Suppressor macrophage treated with lipopolysaccharide for 1 hour (primary cell): ENCODE data around the gene CA6.
A peak's percentile ranks its signal among the peaks of the same experiment; 100 is the strongest.
"Not testable (repeated sequence)": the region's sequence is repeated elsewhere in the genome, so short reads cannot be mapped to it uniquely, and the experiment has no call there.

Experiments used
- DNase-seq, 3 donors: peaks; one replicate each; pipeline ENCODE4 v3.0.0-alpha.2; 2020 to 2022

The CA6 gene

DNA sequence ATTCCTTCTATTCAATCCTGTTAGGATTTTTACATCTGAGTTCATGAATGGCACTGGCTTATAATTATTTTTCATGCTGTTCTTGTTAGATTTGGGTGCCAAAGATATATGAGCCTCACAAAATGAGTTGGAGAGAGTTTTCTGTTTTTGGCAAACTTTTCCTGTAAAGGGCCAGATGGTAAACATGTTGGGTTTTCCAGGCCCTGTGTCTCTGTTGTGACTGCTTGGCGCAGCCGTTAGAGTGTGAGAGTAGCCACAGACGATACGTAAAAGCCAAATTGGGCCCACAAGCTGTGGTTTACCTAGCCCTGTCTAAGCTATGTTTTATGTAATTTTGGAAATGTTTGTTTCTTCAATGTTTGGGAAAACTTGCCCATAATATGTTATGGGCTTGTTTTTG lies 15.6 kb upstream of the CA6 start:
- no peak for DNase-seq

DNA sequence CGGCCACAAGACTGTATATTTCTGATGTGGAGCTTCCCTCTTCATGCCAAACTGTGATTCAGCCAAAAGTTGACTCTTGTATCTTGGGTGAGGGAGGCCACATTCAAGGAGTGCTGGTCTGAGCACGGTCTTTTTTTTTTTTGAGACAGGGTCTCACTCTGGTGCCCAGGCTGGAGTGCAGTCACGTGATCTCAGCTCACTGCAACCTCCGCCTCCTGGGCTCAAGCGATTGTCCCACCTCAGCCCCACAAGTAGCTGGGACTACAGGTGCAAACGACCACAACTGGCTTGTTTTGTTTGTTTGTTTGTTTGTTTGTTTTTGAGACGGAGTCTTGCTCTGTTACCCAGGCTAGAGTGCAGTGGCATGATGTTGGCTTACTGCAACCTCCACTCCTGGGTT lies 8.6 kb upstream of the CA6 start:
- not testable (repeated sequence) for DNase-seq

DNA sequence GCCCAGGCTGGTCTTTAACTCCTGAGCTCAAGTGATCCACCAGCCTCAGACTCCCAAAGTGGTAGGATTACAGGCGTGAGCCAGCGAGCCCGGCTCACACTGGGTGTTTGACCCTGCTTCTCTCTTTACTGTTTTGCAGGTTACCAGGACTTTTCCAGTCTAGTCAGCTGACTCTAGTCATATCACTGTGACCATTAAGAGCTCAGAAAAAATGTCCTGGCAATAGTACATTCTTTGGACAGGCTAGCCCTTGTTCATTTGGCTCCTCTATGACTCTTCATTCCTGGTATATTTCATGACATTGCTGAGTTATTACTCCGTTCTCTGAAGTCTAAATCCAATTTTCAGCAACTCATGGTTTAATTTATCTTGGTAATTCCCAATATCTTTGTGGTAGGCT lies 8.0 kb upstream of the CA6 start:
- no peak for DNase-seq

DNA sequence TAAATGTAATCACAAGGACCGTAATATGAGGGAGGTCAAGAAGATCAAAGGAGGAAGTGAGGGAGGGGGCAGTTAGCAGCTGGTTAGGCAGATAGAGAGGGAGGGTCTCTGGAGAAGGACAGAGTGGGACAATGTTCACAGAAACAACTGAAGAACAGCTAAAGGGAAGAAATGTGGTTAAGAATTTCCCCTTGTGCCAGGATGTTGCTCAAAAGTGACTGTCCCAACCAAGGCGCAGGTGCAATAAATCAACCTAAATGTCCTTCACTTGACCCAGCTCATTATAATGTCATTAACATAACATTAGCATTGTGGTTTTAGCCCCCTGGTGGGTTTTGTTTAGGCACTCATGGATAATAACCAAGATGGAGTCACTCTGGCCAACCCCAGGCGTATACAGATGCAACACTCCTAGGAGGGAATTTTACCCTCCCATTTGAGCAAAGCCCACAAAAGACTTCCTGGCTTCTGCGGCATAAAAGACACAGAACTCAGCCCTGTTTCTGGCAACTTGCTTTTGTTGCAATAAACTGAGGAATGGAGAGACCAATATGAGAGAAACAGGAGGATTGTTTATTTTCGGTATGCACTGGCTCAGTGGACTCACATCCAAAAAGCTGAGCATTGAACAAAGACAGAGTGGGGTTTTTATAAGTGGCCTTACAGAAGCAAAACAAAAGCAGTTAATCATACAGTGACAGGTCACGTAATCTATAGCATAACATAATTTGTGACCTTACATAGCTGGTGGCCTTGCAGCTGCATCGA lies 7.3 kb upstream of the CA6 start:
- DNase-seq, result no peak

DNA sequence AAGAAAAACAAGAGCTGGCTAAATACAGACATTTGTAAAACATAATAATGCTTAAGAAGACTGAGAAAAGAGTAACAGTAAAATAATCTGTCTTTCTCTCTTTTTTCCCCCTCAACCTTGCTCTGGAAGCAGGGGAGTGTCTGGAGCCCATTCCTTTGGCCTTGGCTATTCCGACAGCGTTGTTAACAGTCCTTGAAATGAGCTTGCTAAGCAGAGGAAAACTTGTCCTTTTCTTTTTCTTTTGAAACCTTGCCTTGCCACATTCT lies 6.7 kb upstream of the CA6 start:
- no peak for DNase-seq

DNA sequence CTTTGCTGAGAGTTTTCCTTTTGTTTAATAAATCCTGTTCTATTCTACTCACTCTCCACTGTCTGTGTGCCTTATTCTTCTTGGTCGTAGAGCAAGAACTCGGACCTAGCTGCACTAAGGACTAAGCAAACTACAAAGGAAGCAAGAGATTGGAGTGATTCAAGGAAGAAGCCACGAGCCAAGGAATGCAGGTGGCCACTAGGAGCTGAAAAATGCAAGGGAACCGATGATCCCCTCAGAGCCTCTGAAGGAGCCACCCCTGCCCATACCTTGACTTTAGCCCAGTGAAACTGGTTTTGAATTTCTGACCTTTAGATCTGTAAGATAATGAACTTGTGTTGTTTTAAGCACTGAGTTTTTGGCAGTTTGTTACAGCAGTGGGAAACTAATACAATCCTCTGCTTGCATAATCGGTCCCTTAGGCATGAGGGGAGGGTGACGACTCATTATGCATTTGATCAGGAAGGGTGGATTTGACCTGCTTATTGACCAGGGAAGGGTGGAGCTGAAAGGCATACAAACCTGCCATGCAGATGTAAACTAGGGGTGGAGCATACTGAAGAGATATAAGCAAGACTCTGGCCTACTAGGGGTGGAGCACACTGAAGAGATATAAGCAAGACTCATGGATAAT lies 6.2 kb upstream of the CA6 start:
- DNase-seq, result peak in 1 of 3 donors; percentile 36

DNA sequence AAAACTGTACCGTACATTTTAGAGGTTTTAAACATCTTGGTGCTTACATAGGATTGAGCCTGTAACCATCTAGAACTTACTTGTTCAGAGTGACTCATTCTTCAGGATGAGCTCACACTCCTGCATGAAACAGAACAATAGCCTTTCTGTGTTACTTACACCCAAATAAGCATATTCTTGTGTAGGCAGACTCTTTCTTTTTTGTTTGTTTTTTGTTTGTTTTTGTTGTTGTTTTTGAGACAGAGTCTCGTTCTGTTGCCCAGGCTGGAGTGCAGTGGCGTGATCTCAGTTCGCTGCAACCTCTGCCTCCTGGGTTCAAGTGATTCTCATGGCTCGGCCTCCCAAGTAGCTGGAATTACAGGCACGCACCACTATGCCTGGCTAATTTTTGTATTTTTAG lies 3.8 kb upstream of the CA6 start:
- peak; percentile 30 to 59 (median 54) for DNase-seq

DNA sequence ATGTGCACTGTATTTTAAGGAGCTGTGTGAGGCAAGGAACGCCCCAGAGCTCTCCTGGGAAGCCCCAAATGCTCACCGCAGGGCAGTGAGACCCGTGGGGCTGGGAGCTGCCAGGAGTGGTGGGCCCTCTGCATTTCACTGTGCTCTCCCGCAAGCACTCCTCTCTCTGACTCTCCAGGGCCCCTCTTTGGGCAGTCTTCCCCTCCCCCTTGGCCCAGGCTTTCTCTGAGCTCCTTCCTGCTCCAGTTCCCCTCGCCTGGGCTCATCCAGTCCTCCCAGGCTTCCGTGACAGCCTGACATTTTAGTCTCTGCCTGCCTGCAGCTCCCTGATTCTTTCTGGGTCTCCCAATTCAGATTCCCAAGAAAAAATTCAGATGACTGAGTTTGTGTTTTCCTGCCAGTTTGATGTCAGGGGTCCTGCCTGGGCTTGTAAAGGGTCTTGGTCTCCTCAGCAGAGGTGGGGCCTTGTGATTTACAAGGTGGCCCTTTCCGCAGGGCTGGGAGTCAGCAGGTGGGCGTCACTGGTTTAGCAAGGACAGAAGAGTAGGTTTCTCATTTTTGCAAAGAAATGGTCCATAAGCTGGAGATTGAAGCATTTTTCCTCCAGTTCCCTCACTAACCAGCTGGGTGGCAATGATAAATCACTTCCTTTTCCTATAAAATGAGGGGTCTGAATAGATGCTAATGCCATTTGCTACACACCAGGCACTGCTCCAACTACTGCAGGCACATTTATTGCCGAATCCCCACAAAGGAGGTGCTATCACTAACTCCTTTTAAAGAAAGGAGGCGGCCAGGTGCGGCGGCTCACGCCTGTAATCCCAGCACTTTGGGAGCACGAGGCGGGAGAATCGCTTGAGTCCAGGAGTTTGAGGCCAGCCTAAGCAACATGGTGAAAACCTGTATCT lies 1.9 kb upstream of the CA6 start:
- DNase-seq, result peak in 1 of 3 donors; percentile 48

DNA sequence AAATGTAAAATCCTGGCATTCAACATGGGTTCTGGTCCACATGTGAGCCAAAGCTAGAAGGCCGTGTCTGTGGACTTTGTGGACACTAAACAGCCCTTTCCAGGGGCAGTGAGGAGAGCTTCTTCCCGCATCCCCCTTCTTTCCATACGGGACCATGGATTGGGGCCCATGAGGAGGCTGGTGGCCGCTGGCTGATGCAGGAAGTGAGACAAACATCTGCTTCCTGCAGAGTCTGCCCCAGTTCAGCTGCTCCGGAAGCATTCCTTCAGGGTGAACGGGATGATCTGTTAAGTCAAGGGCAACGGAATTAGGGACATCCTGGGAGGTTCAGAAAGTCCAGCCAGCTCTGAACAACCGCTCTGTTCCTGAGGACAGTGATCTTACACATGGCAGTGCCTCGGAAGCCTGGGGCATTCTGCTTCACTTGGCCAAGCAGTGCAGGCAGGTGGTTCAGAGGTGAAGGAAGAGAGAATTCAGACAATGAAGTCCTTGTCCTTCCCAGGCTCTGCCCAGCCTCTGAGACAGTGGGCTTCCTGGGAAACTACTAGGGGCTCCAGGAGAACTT lies 1.5 kb downstream of the CA6 start:
- peak in 1 of 3 donors; percentile 14 for DNase-seq

DNA sequence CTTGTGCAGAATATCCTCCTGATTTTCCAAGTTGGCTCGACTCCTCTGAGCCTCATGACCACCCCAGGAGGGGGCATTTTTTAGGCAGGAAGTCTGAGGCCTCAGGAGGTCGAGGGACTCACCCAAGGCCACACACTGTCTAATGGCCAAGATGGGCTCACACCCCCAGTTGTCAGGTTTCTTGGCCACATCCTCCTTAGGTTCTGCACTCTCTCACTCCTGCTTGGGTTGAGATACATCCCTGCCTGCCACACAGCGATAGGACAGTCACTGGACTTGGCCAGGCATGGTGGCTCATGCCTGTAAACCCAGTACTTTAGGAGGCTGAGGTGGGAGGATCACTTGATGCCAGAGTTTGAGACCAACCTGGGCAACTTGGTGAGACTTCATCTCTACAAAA lies 4.6 kb downstream of the CA6 start:
- no peak for DNase-seq

DNA sequence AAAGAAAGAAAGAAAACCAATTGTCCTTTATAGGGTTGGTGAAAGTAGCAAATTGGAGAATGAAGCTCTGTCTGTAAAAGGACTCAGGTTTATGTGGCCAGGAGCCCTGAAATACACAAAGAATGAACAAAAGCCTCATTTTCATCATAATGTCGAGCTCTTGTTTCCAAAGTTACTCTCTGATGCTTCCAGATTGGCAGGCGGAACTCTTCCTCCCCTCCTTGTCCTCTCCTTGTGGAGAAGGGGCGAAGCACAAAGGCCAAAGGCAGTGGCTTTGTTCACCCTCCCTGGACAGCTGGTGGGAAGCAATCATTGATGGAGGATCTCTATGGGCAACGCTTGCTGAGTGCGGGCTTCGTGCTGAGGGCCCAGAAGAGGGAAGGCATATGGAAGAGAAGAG lies 5.6 kb downstream of the CA6 start:
- no peak for DNase-seq

DNA sequence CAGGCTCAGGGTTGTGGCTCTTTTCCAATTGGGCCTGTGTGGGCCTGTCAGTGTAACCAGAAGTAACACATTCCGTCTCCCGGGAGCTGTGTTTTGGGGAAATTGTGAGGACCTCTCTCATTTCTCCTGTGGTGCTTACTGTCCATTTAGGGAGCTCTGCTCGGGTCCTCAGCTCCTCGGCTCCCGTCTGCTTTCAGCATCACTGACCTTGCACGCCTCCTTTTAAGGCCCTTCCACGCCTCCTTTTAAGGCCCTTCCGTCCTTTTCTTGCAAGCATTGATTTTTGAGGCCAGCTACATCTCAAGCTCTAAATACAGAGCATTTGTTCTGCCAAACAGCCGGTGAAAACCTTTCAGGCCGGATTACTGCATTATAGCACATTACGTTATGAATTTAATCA lies 9.7 kb downstream of the CA6 start:
- no peak for DNase-seq

DNA sequence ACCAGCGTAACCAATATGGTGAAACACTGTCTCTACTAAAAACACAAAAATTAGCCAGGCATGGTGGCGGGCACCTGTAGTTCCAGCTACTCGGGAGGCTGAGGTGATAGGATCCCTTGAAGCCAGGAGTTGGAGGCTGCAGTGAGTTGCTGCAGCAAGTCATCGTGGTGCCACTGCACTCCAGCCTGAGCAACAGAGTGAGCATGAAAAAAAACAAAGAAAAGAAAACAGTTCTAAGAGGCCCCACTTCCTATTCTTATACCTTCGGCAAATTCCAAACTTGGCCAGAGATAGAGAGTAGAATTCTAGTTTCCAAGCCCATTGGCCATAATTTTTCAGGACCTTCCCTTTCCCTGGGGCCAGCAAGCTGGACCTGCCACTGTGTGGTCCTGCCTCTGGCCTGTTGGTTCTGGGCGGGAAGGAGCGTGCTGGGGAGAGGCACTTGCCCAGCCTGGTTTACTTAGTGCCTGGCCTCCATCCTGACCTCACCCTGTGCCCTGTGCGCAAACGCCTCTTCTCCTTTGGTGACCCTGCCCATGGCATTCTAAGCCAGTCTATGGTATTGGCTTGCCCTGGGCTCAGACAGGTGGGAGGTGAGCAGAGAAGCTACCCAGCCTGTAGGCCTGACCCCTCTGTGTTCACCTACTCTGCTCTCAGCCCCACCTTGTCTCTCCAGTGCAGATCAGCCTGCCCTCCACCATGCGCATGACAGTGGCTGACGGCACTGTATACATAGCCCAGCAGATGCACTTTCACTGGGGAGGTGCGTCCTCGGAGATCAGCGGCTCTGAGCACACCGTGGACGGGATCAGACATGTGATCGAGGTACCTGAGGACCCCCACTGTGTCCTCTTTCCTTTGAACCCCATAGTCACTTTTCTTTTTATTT lies 11.0 kb downstream of the CA6 start:
- DNase-seq, result no peak

DNA sequence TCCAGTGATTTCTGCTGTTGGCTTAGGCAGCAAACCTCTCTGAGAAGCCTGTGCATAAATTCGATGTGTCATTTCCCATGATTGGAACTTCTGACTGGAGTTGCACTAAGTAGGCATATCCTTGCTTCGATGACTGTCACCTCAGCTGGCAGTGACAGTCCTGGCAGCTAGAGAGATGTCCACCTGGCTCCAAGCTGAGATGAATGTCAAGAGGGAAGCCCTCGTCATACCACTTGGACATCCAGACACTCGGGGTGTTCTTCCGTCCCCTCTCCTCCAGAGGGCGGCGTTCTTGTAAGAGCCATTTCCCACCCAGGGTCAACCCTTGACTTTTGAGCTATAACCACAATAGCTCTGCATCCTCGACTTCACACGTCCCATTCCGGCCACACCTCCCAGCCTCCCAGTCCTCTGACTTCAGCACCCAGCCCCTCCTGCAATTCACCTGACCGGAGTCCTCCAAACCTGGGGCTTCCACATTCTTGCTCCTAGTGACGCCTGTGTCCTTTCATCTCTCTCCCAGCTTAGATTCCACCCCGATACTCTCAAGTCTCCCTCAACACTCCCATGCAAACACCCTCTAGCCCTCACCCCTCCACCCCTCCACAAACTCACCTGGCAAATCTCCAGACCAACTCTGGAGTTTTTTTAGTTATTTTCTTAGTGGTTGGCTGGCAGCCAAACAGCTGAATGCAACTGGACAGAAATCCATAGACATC lies 17.3 kb downstream of the CA6 start:
- peak; percentile 62 to 78 (median 73) for DNase-seq

DNA sequence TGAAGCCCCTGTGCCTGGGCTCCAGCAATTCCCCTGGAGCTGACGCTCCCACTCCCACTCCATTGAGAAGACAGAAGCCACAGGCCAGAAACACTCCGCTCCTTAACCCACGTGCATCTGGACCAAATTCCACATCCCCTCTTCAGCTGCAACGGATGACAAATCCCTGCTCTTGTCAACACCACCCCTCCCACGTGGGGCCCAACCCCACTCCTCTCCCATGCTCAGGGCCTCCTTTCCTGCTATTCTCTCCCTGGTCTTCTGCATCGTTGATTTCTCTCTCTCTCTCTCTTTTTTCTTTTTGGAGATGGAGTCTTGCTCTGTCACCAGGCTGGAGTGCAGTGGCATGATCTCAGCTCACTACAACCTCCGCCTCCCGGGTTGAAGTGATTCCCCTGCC lies 18.3 kb downstream of the CA6 start:
- no peak for DNase-seq

DNA sequence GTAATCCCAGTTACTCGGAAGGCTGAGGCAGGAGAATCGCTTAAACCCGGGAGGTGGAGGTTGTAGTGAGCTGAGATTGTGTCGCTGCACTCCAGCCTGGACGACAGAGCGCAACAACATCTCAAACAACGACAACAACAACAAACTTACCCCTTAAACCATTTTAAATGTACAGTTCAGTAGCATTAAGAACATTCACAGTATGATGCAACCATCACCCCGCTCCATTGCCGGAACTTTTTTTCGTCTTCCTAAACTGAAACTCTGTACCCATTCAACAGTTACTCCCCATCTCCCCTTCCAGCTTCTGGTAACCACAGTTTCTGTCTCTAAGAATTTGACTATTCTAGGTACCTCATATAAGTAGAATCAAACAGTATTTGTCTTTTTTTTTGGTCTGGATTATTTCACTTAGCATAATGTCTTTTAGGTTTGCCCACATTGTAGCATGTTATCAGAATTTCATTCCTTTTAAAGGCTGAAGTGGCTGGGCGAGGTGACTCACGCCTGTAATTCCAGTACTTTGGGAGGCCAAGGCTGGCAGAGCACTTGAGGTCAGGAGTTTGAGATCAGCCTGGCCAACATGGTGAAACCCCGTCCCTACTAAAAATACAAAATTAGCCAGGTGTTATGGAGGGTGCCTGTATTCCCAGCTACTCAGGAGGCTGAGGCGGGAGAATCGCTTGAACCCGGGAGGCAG lies 19.6 kb downstream of the CA6 start:
- no peak for DNase-seq

DNA sequence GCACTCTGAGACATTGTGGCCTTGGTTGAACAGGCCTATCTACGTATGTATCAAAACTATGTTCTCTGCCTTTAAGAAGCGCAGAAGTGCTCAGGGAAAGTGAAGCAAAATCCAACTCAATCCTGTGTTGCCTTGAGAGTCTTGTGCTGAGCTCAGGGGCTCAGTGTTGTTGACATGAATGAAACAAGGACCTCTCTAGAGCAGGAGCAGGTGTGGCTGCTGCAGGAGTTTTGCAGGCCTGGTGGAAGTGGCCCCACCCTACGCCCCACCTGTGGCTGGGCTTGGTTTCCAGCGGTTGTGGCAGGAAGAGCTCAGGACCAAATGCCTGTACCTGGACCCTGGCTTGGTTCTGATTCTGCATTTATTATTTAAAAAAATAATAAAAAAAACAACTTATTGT lies 20.9 kb downstream of the CA6 start:
- DNase-seq, result no peak

DNA sequence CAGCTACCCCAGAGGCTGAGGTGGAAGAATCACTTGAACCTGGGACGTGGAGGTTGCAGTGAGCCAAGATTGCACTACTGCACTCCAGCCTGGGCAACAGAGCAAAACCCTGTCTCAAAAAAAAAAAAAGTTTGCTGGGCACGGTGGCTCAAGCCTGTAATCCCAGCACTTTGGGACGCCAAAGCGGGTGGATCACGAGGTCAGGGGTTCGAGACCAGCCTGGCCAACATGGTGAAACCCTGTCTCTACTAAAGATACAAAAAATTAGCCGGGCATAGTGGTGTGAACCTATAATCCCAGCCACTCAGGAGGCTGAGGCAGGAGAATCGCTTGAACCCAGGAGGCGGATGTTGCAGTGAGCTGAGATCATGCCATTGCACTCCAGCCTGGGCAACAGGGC lies 23.2 kb downstream of the CA6 start:
- not testable (repeated sequence) for DNase-seq

DNA sequence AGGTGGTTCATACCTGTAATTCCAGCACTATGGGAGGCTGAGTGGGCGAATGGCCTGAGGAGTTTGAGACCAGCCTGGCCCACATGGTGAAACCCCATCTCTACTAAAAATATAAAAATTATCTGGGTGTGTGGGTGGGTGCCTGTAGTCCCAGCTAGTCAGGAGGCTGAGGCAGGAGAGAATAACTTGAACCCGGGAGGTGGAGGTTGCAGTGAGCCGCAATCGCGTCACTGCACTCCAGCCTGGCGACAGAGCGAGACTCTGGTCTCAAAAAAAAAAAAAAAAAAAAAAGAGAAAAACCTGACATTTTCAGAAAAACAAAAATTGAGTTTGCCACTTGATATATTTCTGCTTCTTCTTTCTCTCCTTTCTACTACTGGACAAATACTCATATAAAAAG lies 24.3 kb downstream of the CA6 start:
- no peak for DNase-seq

DNA sequence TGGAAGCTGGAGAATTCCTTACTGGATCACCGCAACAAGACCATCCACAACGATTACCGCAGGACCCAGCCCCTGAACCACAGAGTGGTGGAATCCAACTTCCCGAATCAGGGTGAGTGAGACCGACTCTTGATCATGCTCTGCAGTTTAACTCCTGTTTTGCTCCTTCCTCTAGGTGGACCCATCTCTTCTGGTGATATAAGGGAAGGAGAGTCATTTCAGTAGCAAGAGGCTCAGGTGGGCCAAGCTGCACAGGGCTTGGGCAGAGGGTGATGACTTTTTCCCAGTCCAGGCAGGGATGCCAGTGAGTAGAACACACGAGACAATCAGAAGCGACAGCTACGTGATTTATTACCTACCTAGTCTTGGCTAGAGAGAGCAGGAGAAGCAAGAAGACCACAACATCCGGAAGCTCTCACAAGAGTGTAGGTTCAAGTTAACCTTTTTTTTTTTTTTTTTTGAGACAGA lies 25.2 kb downstream of the CA6 start:
- DNase-seq, result no peak

DNA sequence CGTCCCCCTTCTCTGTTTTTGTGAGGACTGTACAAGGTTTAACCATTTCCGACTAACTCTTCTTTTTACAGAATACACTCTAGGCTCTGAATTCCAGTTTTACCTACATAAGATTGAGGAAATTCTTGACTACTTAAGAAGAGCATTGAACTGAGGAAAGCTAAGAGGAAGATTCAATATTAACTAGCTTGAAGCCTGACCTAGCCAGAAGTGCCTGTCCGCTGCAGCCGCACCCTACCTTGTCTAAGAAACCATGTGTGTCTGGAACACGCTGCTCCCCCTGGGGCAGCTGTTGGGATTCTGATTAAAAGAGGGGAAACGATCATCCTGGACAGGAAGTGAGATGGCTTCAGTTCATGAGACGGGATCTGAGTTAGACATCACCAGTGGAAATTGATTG lies 28.9 kb downstream of the CA6 start:
- no peak for DNase-seq
